COR-L47 (cell line): ENCODE results near the gene RCL1.

Experiments
- DNase-seq: peaks from one replicate; lab custom pipeline; 2025; lab: John Stamatoyannopoulos, UW

Gene RCL1

GRCh38 chr9:4812858-4813257, 20.1 kb downstream of the RCL1 start:
- no peak for DNase-seq

- DNase-seq, result no peak
Observed at GRCh38 chr9:4814913-4815312, 22.2 kb downstream of the RCL1 start.

- DNase-seq, result no peak
Observed at GRCh38 chr9:4815381-4815956, 22.7 kb downstream of the RCL1 start.

- DNase-seq, result no peak
Observed at GRCh38 chr9:4820168-4820567, 27.4 kb downstream of the RCL1 start.

- DNase-seq, result no peak
Observed at GRCh38 chr9:4821133-4821532, 28.4 kb downstream of the RCL1 start.

- no peak for DNase-seq
Observed at GRCh38 chr9:4822057-4822456, 29.3 kb downstream of the RCL1 start.

GRCh38 chr9:4826417-4827166, 33.8 kb downstream of the RCL1 start:
- no peak for DNase-seq

GRCh38 chr9:4827224-4827623, 34.5 kb downstream of the RCL1 start:
- no peak for DNase-seq

- no peak for DNase-seq
Observed at GRCh38 chr9:4828761-4829160, 36.0 kb downstream of the RCL1 start.

- DNase-seq, result no peak
Observed at GRCh38 chr9:4829969-4830368, 37.2 kb downstream of the RCL1 start.

- no peak for DNase-seq
Observed at GRCh38 chr9:4830699-4831098, 38.0 kb downstream of the RCL1 start.

GRCh38 chr9:4831119-4831518, 38.4 kb downstream of the RCL1 start:
- DNase-seq, result no peak

GRCh38 chr9:4831944-4832343, 39.2 kb downstream of the RCL1 start:
- no peak for DNase-seq

GRCh38 chr9:4832786-4833579, 40.2 kb downstream of the RCL1 start:
- no peak for DNase-seq

- DNase-seq, result no peak
Observed at GRCh38 chr9:4833781-4834560, 41.2 kb downstream of the RCL1 start.

GRCh38 chr9:4836676-4837075, 43.9 kb downstream of the RCL1 start:
- DNase-seq, result no peak

GRCh38 chr9:4837261-4838188, 44.8 kb downstream of the RCL1 start:
- DNase-seq, result no peak

- DNase-seq, result no peak
Observed at GRCh38 chr9:4838189-4838546, 45.4 kb downstream of the RCL1 start.

GRCh38 chr9:4839470-4839912, 46.7 kb downstream of the RCL1 start:
- no peak for DNase-seq

GRCh38 chr9:4840018-4840417, 47.3 kb downstream of the RCL1 start:
- DNase-seq, result no peak

- no peak for DNase-seq
Observed at GRCh38 chr9:4842213-4842612, 49.5 kb downstream of the RCL1 start.
